GM12874 (cell line): Measurements from ENCODE around the gene TRIM34.

ENCODE experiments used
- CTCF ChIP-seq: IDR thresholded peaks from 2 replicates; pipeline ENCODE4 v1.5.1; 2011; ENCODE audit warnings: low read depth, mild to moderate bottlenecking, control low read depth, low read length, moderate library complexity; ENCODE audit not compliant: insufficient read depth

The TRIM34 gene

GRCh38 chr11:5624489-5625279 is at the start of gene TRIM34:
TSS of gene TRIM34 (plus strand) at chr11:5625001. CDS start at chr11:5632332, 7,331 bp downstream.
- TF ChIP-seq CTCF = no peak

- no peak for TF ChIP-seq CTCF
Measured at GRCh38 chr11:5575152-5575551, 49.6 kb upstream of the TRIM34 start.

- TF ChIP-seq CTCF = no peak
Measured at GRCh38 chr11:5577101-5577500, 47.7 kb upstream of the TRIM34 start.

- no peak for TF ChIP-seq CTCF
Measured at GRCh38 chr11:5580577-5580976, 44.2 kb upstream of the TRIM34 start, which contains the start of gene OR52B6. TSS of gene OR52B6 (plus strand) at chr11:5580877. CDS start at chr11:5580877, 0 bp downstream.

GRCh38 chr11:5581014-5581413 is 43.8 kb upstream of the TRIM34 start:
- no peak for TF ChIP-seq CTCF

- no peak for TF ChIP-seq CTCF
Measured at GRCh38 chr11:5591613-5592012, 33.2 kb upstream of the TRIM34 start.

GRCh38 chr11:5592615-5593014 is 32.2 kb upstream of the TRIM34 start:
- TF ChIP-seq CTCF = no peak

- TF ChIP-seq CTCF = no peak
Measured at GRCh38 chr11:5593146-5593545, 31.7 kb upstream of the TRIM34 start.
